ENCODE results near the gene KLK4.

- TF ChIP-seq SREBF2 (CRISPR knock-in tag; IDR thresholded peaks at IDR 0.05) (no peak), ILF3 (IDR thresholded peaks at IDR 0.05; ENCODE audit: borderline replicate concordance) (no peak), NFE2L1 (tag; IDR thresholded peaks at IDR 0.05; ENCODE audit: borderline replicate concordance, low read depth) (no peak), TAF1 (IDR thresholded peaks at IDR 0.05; ENCODE audit: control insufficient read depth, extremely low read depth, insufficient read depth, low read length, severe bottlenecking) (no peak), ZFP36 (IDR thresholded peaks at IDR 0.05; ENCODE audit: low read depth, low read length, partially characterized antibody) (no peak), ZNF23 (CRISPR knock-in tag; IDR thresholded peaks at IDR 0.05) (no peak), KDM2B (CRISPR knock-in tag; IDR thresholded peaks at IDR 0.05) (no peak), EP300 (IDR thresholded peaks at IDR 0.05; ENCODE audit: low read length) (no peak), SMC3 (conservative IDR thresholded peaks at IDR 0.05; ENCODE audit: insufficient read depth, low read depth, low read length) (no peak)
- TF ChIP-seq, protein P1, sequence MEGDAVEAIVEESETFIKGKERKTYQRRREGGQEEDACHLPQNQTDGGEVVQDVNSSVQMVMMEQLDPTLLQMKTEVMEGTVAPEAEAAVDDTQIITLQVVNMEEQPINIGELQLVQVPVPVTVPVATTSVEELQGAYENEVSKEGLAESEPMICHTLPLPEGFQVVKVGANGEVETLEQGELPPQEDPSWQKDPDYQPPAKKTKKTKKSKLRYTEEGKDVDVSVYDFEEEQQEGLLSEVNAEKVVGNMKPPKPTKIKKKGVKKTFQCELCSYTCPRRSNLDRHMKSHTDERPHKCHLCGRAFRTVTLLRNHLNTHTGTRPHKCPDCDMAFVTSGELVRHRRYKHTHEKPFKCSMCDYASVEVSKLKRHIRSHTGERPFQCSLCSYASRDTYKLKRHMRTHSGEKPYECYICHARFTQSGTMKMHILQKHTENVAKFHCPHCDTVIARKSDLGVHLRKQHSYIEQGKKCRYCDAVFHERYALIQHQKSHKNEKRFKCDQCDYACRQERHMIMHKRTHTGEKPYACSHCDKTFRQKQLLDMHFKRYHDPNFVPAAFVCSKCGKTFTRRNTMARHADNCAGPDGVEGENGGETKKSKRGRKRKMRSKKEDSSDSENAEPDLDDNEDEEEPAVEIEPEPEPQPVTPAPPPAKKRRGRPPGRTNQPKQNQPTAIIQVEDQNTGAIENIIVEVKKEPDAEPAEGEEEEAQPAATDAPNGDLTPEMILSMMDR (IDR thresholded peaks at IDR 0.05 in 2 of 3, conservative IDR thresholded peaks at IDR 0.05 in 1 of 3; ENCODE audit: insufficient read depth in 2 of 3, low read depth in 1 of 3, low read length in 3 of 3) = no peak
Observed at GRCh38 chr19:50857366-50857765, 53.8 kb downstream of the KLK4 start.

Data from K562 (cell line).